Activated CD8-positive, alpha-beta memory T cell treated with anti-CD3 and anti-CD28 coated beads for 24 hours (primary cell): ENCODE results near the gene ZGPAT.

Experiments
- DNase-seq: peaks from one replicate; pipeline ENCODE4 v3.0.0-alpha.2; 2020

ZGPAT gene

GRCh38 chr20:63692436-63693082 is 15.3 kb upstream of the ZGPAT start:
- no peak for DNase-seq

DNA sequence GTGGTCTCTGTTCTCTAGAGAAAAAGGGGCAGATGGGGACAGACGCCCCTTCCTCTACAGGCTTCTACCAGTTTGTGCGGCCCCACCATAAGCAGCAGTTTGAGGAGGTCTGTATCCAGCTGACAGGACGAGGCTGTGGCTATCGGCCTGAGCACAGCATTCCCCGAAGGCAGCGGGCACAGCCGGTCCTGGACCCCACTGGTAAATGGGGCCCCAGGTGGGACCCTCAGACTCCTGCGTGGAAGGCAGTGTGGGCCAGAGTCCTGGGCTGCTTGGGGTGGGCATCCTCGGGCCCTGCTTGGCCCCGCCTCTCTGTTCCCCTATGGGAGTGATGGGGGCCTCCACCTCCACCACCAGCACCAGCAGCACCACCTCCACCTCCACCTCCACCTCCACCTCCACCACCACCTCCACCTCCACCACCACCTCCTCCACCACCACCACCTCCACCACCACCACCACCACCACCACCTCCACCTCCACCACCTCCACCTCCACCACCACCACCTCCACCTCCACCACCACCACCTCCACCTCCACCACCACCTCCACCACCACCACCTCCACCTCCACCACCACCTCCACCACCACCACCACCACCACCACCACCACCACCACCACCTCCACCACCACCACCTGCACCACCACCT is 14.6 kb upstream of the ZGPAT start:
- no peak for DNase-seq

- DNase-seq = no peak
Observed at GRCh38 chr20:63693733-63694583, 13.9 kb upstream of the ZGPAT start.

- no peak for DNase-seq
Observed at GRCh38 chr20:63694584-63695423, 13.0 kb upstream of the ZGPAT start.

DNA sequence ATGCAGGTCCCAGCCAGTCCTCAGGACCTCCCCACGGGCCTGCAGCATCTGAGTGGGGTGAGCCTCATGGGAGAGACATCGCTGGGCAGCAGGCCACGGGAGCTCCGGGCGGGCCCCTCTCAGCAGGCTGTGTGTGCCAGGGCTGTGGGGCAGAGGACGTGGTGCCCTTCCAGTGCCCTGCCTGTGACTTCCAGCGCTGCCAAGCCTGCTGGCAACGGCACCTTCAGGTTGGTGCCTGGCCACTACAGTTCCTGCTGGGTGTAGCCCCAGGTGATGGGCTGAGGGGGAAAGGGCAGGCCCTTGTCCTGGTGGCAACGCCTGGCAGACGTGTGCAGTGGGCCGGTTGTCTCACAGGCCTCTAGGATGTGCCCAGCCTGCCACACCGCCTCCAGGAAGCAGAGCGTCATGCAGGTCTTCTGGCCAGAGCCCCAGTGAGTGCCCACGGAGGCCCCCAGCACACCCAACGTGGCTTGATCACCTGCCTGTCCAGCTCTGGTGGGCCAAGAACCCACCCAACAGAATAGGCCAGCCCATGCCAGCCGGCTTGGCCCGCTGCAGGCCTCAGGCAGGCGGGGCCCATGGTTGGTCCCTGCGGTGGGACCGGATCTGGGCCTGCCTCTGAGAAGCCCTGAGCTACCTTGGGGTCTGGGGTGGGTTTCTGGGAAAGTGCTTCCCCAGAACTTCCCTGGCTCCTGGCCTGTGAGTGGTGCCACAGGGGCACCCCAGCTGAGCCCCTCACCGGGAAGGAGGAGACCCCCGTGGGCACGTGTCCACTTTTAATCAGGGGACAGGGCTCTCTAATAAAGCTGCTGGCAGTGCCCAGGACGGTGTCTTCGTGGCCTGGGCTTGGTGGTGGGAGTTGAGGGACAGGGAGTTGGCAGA is 12.2 kb upstream of the ZGPAT start:
- DNase-seq = no peak

DNA sequence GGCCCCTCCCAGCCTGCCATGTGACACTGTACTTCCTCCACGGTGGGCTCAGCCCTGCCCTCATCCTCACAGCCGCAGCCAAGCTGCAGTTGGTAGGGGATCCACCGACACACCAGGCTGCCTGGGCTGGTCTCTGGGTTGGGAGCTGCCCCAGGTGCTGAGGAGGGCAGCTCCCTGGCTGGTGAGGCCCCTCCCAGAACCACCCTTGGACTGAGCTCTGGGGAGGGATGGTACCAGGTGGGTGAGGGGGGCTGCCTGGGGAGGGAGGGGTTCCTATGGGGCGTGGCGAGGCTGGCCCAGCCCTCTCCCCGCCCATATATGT is 11.6 kb upstream of the ZGPAT start:
- no peak for DNase-seq

GRCh38 chr20:63696628-63697356 is 11.0 kb upstream of the ZGPAT start, which contains the start of gene TNFRSF6B:
Gene TNFRSF6B (plus strand): TSS chr20:63696652. CDS start chr20:63696768, 116 bp downstream.
- DNase-seq = peak; percentile 77

DNA sequence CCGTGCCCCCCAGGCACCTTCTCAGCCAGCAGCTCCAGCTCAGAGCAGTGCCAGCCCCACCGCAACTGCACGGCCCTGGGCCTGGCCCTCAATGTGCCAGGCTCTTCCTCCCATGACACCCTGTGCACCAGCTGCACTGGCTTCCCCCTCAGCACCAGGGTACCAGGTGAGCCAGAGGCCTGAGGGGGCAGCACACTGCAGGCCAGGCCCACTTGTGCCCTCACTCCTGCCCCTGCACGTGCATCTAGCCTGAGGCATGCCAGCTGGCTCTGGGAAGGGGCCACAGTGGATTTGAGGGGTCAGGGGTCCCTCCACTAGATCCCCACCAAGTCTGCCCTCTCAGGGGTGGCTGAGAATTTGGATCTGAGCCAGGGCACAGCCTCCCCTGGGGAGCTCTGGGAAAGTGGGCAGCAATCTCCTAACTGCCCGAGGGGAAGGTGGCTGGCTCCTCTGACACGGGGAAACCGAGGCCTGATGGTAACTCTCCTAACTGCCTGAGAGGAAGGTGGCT is 10.4 kb upstream of the ZGPAT start:
- DNase-seq = peak; percentile 64

DNA sequence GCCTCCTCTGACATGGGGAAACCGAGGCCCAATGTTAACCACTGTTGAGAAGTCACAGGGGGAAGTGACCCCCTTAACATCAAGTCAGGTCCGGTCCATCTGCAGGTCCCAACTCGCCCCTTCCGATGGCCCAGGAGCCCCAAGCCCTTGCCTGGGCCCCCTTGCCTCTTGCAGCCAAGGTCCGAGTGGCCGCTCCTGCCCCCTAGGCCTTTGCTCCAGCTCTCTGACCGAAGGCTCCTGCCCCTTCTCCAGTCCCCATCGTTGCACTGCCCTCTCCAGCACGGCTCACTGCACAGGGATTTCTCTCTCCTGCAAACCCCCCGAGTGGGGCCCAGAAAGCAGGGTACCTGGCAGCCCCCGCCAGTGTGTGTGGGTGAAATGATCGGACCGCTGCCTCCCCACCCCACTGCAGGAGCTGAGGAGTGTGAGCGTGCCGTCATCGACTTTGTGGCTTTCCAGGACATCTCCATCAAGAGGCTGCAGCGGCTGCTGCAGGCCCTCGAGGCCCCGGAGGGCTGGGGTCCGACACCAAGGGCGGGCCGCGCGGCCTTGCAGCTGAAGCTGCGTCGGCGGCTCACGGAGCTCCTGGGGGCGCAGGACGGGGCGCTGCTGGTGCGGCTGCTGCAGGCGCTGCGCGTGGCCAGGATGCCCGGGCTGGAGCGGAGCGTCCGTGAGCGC is 9.8 kb upstream of the ZGPAT start:
- no peak for DNase-seq

GRCh38 chr20:63698739-63699465 is 8.9 kb upstream of the ZGPAT start:
- DNase-seq = peak; percentile 75

- DNase-seq = no peak
Observed at GRCh38 chr20:63699466-63700198, 8.2 kb upstream of the ZGPAT start.

- no peak for DNase-seq
Observed at GRCh38 chr20:63700199-63701050, 7.4 kb upstream of the ZGPAT start.

GRCh38 chr20:63701051-63701328 is 6.8 kb upstream of the ZGPAT start:
- DNase-seq = peak; percentile 55

DNA sequence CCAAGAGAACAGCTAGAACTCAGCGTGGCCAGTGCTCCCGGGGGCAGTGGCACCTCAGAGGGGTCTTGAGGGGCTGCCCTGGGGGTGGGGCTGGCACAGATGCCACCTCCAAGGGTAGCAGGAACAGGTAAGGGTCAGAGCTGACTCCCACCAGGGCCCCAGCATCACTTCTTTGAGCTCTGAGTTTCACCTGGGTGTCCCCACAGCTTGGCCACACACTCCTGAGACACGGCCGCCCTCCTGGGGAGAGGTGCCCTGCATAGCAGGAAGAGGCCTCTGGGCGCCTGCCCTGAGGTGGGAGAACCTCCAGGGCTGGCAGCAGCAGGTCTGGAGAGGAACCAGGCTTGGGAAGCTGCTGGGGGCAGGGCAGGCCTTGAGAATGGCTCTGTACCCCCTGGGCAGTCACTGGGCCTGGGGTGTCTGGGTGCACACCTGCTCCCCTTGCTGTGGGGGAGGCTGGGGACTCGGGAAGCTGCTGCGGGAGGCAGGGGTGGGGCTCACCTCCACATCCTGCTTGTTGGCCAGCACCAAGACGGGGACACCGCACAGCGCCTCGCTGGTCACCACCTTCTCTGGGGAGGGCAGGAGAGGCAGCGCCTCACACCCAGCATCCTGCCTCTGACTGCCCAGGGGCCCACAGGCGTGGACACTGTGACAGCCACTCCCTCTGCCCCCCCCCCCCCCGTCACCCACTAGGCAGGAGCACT is 6.4 kb upstream of the ZGPAT start:
- DNase-seq = peak; percentile 62

DNA sequence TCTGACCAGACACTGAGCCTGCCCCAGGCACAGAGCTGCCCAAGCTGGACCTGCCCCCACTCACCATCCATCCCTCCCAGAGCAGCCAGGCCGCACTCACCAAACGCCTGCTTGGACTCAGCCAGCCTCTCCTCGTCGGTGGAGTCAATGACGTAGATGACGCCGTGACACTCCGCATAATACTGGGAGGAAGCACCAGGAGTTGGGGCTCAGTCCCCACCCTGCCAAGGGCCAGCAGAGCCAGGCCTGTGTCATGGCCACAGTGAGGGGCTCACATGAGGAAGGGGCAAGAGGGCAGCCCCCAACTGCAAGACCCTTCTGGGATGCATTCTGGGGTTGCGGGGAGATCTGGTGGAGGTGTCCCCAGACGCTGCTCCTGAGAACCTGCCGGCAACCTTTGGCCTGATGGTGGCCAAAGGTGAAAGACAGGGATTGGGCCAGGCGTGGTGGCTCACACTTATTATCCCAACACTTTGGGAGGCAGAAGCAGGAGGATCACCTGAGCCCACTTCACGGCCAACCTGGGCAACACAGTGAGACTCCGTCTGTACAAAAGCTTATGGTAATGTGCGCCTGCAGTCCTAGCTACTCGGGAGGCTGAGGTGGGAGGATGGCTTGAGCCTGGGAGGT is 5.7 kb upstream of the ZGPAT start:
- DNase-seq = no peak

- DNase-seq = peak; percentile 57
Observed at GRCh38 chr20:63702751-63703470, 4.9 kb upstream of the ZGPAT start.
